ENCODE measurements around the gene PROSER2.

PROSER2 gene

GRCh38 chr10:11810973-11811372 lies 12.2 kb upstream of the PROSER2 start:
- H3K4me1 ChIP-seq (ENCODE audit: low read depth, poor library complexity, severe bottlenecking): no peaks in the 10 kb centered on the region
- TF ChIP-seq, protein P1, sequence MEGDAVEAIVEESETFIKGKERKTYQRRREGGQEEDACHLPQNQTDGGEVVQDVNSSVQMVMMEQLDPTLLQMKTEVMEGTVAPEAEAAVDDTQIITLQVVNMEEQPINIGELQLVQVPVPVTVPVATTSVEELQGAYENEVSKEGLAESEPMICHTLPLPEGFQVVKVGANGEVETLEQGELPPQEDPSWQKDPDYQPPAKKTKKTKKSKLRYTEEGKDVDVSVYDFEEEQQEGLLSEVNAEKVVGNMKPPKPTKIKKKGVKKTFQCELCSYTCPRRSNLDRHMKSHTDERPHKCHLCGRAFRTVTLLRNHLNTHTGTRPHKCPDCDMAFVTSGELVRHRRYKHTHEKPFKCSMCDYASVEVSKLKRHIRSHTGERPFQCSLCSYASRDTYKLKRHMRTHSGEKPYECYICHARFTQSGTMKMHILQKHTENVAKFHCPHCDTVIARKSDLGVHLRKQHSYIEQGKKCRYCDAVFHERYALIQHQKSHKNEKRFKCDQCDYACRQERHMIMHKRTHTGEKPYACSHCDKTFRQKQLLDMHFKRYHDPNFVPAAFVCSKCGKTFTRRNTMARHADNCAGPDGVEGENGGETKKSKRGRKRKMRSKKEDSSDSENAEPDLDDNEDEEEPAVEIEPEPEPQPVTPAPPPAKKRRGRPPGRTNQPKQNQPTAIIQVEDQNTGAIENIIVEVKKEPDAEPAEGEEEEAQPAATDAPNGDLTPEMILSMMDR (conservative IDR thresholded peaks at IDR 0.05; ENCODE audit: low read depth, low read length): no peak
- no peak overlapping the region for H3K9ac ChIP-seq
- no peak overlapping the region for H2AFZ ChIP-seq (ENCODE audit: low read depth)
- no peaks in the 10 kb centered on the region for H3K27me3 ChIP-seq (ENCODE audit: insufficient read depth, low read depth)
- no peaks in the 10 kb centered on the region for H3K79me2 ChIP-seq (ENCODE audit: insufficient read depth, low read depth)
- H3K36me3 ChIP-seq (ENCODE audit: insufficient read depth): no peaks in the 10 kb centered on the region
- no peaks in the 10 kb centered on the region for H4K20me1 ChIP-seq (ENCODE audit: insufficient read depth)
- no peak overlapping the region for H3K4me3 ChIP-seq (IDR thresholded peaks at IDR 0.05; ENCODE audit: insufficient read depth, low read depth, low read length)
- H3K4me2 ChIP-seq: no peak overlapping the region
- no peak overlapping the region for H3K27ac ChIP-seq

- Histone ChIP-seq H3K36me3 (ENCODE audit: insufficient read depth) (no peaks in the 10 kb centered on the region), H3K4me3 (IDR thresholded peaks at IDR 0.05; ENCODE audit: insufficient read depth, low read depth, low read length) (no peak overlapping the region), H3K27ac (no peak overlapping the region), H3K4me1 (ENCODE audit: low read depth, poor library complexity, severe bottlenecking) (no peaks in the 10 kb centered on the region), H3K79me2 (ENCODE audit: insufficient read depth, low read depth) (no peaks in the 10 kb centered on the region), H3K9ac (no peak overlapping the region), H2AFZ (ENCODE audit: low read depth) (no peak overlapping the region), H3K27me3 (ENCODE audit: insufficient read depth, low read depth) (no peaks in the 10 kb centered on the region), H4K20me1 (ENCODE audit: insufficient read depth) (no peaks in the 10 kb centered on the region), H3K4me2 (no peak overlapping the region)
- TF ChIP-seq, protein P1 (conservative IDR thresholded peaks at IDR 0.05; ENCODE audit: low read depth, low read length): no peak
Observed at GRCh38 chr10:11813177-11813576, 10.0 kb upstream of the PROSER2 start.

DNA sequence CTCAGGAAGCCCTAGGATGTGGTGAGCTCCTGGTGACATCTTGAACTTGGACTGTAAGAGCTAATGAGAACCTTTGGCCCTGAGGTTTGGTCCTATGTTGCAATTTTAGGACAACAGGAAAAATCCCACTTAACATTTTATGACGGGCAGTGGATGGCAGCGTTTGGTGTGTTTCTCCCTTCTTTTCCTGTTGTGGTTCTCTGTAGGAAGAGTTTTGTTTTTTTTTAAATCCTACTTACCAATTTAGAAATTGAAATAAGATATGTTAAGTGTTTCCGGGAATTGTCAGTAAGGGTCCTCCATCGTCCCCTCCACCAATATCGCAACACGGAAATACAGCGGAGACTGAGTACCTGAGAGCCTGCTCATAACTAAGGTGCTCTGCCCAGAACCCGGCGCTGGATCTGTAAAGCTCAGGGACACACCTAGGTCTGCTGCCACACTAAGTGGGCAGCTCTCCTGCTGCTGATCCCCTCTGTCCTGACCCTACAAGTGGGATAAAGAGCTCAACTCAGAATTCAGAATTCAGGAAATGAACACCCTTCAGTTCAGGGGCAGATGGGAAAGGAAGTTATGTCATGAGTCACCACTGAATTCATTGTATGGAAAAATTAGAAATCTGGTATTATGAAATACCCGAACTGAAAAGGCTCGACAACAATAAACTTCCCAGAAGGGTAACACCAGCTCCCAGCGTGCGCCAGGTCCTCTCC lies 9.1 kb upstream of the PROSER2 start:
- no peaks in the 10 kb centered on the region for H3K36me3 ChIP-seq (ENCODE audit: insufficient read depth)
- H3K9ac ChIP-seq: no peak overlapping the region
- TF ChIP-seq, protein P1 (conservative IDR thresholded peaks at IDR 0.05; ENCODE audit: low read depth, low read length): no peak
- H3K79me2 ChIP-seq (ENCODE audit: insufficient read depth, low read depth): no peaks in the 10 kb centered on the region
- H4K20me1 ChIP-seq (ENCODE audit: insufficient read depth): no peaks in the 10 kb centered on the region
- H3K27ac ChIP-seq: no peak overlapping the region
- no peak overlapping the region for H2AFZ ChIP-seq (ENCODE audit: low read depth)
- H3K4me1 ChIP-seq (ENCODE audit: low read depth, poor library complexity, severe bottlenecking): no peaks in the 10 kb centered on the region
- H3K4me3 ChIP-seq (IDR thresholded peaks at IDR 0.05; ENCODE audit: insufficient read depth, low read depth, low read length): no peak overlapping the region
- no peak overlapping the region for H3K4me2 ChIP-seq
- H3K27me3 ChIP-seq (ENCODE audit: insufficient read depth, low read depth): no peaks in the 10 kb centered on the region

- Histone ChIP-seq H3K36me3 (ENCODE audit: insufficient read depth) (no peaks in the 10 kb centered on the region), H4K20me1 (ENCODE audit: insufficient read depth) (no peaks in the 10 kb centered on the region), H3K4me1 (ENCODE audit: low read depth, poor library complexity, severe bottlenecking) (no peaks in the 10 kb centered on the region), H3K4me3 (IDR thresholded peaks at IDR 0.05; ENCODE audit: insufficient read depth, low read depth, low read length) (no peak overlapping the region), H3K27ac (no peak overlapping the region), H3K4me2 (0 out of 2 replicates have a peak overlapping the region, but pooled peaks have one; percentile 37), H3K79me2 (ENCODE audit: insufficient read depth, low read depth) (no peaks in the 10 kb centered on the region), H2AFZ (ENCODE audit: low read depth) (no peak overlapping the region), H3K9ac (no peak overlapping the region), H3K27me3 (ENCODE audit: insufficient read depth, low read depth) (no peaks in the 10 kb centered on the region)
- TF ChIP-seq, protein P1 (conservative IDR thresholded peaks at IDR 0.05; ENCODE audit: low read depth, low read length): no peak
Observed at GRCh38 chr10:11819027-11819426, 4.1 kb upstream of the PROSER2 start.

Measured in KMS-11 (cell line).